ENCODE data around the gene VEPH1. TPM values are rescaled to one million over a fixed set of nuclear protein-coding genes. Genes with fewer than 3 reads are reported as not detected.

The VEPH1 gene
- polyA plus RNA-seq, 4 donors = 49.1 to 60.4 (median 53.8) TPM

DNA sequence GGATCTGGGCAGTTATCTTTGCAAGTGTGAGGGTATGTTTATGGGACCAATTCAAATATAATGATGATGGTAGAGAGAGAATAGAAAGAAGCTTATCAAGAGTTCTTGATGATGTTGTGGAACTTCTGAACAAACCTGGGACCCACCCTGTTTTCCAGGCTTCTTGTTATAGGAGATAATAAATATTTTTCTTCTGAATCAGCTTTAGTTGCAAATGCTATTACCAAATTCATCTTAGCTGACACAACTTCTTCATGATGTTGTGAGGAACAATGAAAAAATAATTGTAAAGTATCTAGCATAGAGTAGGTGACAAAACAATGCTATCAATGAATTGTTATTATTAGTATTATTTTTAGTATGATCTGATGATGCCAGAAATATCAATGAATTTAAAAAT is 110.1 kb downstream of the VEPH1 start:
- no peak for DNase-seq (ENCODE audit: low read depth in 4 of 4, low spot score in 2 of 4)

DNA sequence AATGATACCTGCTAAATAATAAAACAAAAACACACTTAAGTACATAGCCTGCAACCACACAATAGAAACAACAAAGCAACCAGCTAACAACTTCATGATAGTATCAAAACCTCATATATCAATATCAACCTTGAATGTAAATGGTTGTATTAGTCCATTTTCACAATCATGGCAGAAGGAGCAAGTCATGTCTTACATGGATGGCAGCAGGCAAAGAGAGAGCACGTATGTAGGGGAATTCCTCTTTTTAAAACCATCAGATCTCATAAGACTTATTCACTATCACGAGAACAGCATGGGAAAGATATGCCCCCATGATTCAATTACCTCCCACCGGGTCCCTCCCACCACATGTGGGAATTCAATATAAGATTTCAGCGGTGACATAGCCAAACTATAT is 111.1 kb downstream of the VEPH1 start:
- no peak for DNase-seq (ENCODE audit: low read depth in 4 of 4, low spot score in 2 of 4)

DNA sequence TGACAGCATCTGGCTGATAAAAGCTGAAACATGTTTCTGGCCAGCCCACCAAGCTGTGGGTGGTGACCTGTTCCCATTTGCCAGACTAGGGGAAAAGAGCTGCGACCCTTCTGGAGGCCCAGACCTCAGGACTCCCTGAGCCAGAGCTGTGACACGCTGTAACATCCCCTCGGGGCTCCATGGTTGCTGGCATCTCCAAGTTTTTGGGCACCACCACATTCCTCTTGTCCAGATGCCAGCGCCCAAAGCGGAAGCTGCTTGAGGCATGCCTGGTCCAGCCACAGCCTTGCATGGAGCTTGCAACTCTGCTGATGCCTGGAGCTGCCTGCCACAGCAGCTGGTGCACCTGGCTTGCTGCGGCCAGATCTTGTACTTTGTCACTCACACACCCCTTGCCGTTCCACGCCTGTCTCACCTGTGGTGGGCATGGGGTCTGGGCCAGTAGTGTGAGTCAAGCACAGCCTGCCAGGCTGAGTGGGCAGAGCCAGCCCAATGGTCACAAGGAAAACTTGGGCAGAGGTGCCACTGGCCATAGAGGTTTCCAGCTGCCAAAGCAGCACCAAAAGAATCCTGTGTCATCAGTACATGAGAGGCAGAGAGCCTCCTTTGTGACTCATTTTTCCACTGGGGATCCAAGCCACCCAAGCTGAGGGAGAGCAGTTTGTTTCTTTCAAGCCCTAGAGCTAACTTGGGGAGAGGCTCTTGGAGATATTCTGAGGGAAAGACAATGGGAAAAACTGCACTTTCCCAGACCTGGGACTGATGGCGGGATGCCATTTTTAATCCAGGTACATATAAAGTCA is 112.3 kb downstream of the VEPH1 start:
- DNase-seq (ENCODE audit: low read depth in 4 of 4, low spot score in 2 of 4) = no peak

DNA sequence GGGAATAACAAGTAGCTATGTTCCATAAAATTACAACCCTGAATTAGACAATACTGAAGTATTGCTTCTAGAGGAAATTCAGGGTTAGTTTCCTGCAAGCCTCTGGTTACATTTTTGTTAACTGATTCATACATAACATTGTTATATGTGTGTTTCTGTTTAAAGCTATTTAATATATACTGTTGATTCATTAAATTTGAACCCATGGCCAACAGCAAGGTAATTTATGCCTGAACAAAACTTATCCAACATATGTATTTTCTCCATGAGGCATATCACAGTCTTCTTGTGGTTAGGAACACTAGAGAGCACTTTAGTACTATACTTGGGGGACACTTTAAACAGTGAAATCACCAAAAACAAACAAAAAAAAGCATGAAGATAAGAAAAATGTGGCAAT is 114.2 kb downstream of the VEPH1 start:
- no peak for DNase-seq (ENCODE audit: low read depth in 4 of 4, low spot score in 2 of 4)

DNA sequence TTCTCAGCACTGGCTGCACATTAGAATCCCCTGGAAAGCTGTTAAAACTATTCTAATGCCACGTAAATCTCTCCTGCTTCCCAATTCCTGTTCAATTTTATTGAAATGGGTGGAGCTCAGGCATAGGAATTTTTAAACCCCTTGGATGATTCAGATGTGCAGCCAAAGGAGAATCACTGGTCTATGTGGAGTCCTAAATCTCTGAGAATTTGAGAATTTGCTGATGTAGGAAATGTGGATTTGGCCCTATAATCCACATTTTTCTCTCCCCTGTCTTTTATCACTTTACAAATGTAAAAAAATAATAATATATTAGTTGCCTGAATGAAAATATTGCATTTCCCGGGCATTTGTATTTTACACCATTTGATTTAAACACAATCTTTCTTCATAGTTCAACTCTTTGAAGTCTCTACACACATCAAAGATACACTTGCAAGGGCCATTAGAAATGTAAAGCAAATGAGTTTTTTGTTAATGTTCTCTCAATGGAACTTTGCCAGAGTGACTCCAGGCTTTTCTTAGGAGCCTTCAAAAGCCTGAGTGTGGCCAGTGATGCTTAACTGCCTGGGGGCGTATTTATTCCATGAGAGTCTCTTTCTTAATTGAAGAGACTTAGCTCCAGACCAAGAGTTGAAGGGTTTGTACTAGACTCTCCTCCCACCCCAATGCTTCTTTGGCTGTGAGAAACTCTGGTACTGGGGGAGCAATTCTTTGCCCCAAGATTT is 115.3 kb downstream of the VEPH1 start:
- DNase-seq (ENCODE audit: low read depth in 4 of 4, low spot score in 2 of 4) = peak in 1 of 4 donors; percentile 32

DNA sequence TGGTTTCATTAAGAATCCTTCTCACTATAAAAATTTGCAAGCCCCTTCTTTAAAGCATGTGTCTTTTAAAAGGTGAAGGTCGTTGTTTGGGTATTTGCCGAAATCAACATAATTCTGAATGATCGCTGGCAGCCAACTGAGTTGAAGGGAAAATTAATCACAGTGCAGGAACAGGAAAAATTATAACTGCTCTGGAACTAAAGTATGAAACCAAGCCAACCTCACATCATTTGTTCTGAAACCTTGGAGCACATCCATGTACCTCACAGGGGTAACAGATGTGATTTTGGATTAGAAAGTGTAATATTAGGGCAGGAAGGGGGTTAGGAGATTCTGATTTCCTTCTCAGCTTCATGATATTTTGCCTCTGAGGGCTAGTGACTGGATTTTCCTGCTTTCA is 118.7 kb downstream of the VEPH1 start:
- no peak for DNase-seq (ENCODE audit: low read depth in 4 of 4, low spot score in 2 of 4)

DNA sequence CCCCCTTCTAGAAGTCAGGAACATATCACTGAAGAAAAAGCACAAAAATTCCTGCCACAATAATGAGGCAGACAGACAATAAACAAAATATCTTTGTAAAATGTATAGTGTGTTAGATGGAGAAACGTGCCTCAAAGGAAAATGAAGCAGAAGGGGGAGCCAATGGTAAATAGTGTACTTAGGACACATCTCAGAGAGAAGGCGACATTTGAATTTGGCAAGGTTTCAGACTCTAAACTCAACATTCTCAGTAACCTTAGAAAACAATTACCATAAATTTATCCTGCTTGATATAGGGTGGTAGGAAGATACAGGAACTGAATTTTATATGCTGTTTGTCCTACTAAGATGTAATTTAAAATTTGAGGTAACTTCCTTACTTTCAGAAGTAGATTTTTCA is 119.2 kb downstream of the VEPH1 start:
- DNase-seq (ENCODE audit: low read depth in 4 of 4, low spot score in 2 of 4) = no peak

DNA sequence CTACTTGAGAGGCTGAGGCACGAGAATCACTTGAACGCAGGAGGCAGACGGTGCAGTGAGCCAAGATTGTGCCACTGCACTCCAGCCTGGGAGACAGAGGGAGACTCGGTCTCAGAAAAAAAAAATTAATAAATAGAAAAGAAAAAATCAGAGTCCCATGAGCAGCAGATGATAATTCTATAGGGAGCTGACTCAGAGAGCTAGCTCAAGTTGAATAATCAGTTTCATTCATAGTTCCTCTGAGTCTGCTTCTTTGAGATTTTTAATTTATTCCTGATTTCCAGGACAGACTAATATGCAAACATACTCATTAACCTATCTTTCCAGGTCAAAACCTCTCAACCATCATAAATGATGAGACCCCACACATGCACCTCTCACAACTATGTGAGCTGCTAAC is 121.6 kb downstream of the VEPH1 start:
- DNase-seq (ENCODE audit: low read depth in 4 of 4, low spot score in 2 of 4) = no peak

DNA sequence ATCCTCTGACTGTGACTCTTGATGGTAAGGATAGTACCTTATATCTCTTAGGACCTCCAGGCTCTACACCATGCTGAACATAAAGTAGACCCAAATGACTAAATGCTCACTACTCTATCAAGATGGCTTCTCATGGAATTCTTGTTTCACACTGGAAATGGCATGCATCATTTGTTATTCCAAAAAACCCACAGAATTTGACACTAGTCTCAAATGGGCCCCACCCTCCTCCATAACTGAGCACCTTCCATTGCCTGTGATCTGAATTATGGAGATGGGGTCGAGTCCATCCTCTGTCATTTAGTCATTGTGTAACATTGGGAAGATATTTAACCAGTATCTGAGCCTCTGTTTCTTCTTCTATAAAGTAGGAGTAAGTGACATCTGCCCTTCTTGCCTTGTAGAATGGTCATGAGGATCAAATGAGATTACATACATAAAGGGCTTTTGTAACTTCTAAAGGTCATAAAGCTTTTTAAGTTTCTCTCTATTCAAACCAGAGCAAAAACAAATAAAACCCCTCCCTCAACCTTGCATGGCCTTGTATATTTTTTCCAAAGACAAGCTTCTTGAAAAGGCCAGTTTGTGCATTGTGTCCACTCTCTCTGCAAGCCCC is 123.6 kb downstream of the VEPH1 start:
- no peak for DNase-seq (ENCODE audit: low read depth in 4 of 4, low spot score in 2 of 4)

DNA sequence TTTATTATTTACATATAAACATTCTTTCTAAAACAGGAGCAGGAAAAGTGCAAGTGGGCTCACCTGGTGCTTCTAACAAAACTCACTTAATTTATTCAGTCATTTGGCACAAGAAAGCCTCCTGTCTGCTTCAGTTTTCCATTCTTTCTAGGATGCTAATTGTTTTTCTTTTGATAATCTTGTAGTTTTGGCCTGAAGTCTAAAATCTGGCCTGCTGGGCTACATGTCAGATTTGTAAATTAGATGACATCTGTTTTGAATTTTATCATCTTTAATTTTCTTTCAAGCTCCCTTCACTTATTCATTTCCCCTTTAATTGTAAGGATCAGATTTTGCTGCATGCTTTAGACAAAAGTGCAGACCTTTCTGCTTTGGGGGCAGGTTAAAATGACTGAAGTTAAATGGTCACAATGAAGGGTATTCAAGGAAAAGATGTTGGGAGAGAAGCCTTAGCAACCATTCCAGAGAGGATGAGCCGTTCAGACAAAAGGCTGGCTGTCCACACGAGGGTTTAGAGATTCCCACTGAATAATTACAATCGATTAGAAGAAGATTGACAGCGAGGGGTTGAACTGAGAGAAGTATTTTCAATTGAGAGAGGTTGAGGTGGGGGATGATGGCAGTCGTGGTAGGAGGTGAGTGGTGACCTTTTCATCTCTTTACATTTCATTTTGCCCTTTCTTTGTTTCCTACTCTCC is 126.5 kb downstream of the VEPH1 start:
- DNase-seq (ENCODE audit: low read depth in 4 of 4, low spot score in 2 of 4) = no peak

DNA sequence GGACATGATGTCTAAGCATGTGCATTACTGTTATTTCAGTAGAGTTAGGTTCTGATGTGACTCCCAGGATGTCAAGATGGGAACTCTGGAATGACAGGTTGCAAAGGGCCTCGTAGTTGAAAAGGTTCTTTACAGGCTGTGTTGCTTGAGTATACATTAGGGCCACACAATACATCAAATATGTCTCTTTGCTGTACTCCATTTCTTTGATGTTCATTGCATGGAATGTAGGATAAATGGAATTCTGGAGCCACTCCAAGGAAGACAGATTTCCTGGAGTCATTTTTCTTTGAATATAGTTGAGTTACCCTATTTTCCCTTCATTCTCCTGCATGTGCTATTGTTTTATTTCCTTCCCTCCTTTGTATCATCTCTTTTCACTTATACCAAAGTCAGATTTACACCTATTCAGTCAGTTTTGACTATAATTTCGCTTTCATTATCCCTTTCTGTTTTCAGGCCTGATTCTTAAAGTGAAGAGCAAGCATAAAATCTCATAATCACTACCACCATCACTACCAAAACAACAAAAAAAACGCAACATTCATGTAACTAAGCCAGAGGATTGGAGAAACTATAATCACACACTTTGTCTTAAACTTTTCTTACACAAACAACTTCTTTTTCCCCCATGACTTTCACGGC is 127.8 kb downstream of the VEPH1 start:
- DNase-seq (ENCODE audit: low read depth in 4 of 4, low spot score in 2 of 4) = no peak

DNA sequence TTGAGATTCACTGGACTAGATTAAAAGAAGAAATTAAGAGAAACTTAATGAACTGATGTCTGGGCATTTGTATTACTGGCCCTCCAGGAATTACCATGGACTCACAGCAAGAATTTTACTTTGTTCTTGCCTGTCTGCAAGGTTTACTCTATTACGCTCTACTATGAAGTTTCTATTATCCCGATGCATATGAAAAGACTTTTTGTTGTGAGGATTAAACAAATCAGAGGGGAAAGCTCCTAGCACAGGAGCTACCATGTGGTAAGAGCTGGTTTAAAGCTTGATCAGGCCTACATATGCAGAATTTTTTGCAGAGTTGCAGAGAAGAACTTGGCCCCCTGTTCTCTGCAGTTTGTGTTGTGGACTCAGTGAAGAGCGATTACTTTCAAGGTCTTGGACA is 128.3 kb downstream of the VEPH1 start:
- no peak for DNase-seq (ENCODE audit: low read depth in 4 of 4, low spot score in 2 of 4)

DNA sequence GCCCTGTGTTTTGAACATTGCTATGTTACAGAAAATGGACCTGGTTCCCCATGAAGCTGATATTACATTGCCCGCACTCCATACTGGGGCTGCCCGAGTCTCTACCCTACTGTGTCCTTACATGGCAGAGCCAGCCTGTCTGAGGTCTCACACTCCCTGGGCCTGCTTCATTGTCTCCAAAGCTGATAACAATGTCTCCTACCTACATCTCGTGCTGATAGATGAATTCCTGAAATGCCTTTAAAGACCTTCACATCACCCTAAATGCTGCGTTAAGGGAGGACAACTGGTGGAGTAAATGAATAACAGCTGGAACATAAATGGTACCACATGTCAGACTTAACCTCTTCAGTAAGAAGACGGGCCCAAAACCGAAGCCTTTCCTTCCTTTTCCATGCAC is 129.4 kb downstream of the VEPH1 start:
- DNase-seq (ENCODE audit: low read depth in 4 of 4, low spot score in 2 of 4) = no peak

DNA sequence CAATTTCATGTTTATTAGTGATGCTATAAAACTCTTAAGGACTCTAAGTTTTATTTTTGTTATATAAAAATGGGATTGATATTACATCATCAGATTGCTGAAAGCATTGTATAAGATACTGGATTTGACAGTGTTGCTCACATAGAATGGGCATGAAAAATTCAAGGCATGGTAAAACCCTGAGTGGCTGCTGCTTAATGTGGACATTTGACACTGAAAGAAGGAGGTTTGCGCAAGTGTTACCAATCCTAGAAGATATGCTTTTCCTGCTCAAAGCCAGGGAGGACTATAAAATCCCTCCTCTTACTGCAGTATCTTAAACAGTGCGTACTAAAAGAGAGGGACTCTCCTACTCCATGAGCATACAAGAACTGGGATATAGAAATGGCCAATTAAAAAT is 132.3 kb downstream of the VEPH1 start:
- DNase-seq (ENCODE audit: low read depth in 4 of 4, low spot score in 2 of 4) = no peak

DNA sequence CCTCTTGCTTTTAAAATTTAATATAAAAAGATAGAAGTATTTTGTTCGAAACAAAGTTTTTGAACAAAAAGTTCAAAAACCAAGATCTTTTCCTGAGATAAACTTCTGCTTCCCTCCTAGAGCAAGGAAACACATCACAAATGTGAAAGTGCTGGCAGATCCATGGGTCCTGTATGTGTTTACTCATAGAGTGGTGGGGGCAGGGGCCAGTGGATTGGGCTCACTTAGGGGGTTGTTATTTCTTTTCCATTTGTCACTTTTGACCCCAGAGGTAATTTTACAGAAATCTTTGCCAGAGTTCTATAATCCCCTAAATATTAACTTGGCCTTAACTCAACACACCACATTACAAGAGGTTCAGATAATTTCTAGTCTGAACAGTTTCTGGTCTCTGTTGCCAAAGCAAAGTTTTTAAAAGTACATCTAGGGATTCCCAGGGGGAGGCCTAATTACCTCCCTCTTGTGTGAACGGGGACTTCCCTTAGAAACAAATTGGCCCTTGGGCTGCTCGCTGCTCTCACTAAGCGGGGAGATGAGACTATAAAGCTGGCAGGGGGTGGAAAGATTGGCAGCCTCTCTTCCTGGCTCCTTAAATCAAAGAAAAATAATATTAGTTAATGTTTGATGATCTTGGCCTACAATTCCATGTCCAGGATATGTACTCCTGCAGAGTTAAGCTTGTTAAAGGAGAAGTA is 133.3 kb downstream of the VEPH1 start:
- no peak for DNase-seq (ENCODE audit: low read depth in 4 of 4, low spot score in 2 of 4)

DNA sequence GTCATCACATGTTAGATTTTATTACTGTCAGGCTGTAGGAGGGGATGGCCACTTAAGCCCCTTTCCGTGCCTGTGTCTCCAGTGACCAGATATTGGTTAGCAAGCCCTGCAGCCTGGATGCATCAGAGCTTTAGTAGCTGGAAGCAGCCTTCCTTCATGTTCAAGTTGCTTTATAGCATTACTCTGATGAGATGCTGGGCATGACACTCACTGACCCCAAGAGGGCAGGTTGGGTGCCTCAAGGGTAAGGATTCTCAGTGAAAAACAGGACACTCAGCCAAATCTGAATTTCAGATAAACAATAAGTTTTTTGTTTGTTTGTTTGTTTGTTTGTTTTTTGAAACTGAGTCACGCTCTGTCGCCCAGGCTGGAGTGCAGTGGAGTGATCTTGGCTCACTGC is 135.0 kb downstream of the VEPH1 start:
- no peak for DNase-seq (ENCODE audit: low read depth in 4 of 4, low spot score in 2 of 4)

DNA sequence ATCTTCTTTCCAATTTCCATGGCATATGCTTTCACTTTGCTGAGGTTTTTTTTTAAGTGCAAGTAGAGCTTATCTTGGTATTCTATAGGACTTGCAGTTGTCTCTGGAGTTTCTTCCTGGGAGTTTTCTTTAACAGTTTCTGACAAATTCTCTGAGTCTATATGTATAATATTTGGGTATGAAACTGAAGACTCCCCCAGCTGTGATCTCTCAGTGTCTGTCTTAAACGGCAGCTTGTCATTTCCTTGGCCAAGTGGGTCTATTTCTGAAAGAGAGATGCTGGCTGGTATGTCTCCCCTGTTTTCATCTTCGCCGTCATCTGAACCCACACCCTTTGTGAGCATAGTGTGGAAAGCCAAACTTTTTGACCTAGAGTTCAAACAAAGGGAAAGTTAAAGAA is 139.8 kb downstream of the VEPH1 start:
- no peak for DNase-seq (ENCODE audit: low read depth in 4 of 4, low spot score in 2 of 4)

DNA sequence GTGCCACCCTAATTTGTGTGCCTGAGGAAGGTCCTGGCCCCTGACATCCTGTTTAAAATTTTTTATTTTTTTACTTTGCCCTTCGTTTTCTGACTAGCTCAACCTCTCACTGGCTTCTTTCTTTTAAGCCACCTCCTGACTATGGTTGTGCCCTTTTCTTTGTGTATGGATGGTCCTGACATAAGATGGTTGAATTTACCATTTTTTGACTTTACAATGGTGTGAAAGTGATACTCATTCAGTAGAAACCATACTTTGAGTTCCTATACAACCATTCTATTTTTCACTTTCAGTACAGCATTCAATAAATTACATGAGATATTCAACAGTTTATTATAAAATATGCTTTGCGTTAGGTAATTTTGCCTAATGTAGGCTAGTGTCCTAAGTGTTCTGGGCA is 140.9 kb downstream of the VEPH1 start:
- DNase-seq (ENCODE audit: low read depth in 4 of 4, low spot score in 2 of 4) = no peak

DNA sequence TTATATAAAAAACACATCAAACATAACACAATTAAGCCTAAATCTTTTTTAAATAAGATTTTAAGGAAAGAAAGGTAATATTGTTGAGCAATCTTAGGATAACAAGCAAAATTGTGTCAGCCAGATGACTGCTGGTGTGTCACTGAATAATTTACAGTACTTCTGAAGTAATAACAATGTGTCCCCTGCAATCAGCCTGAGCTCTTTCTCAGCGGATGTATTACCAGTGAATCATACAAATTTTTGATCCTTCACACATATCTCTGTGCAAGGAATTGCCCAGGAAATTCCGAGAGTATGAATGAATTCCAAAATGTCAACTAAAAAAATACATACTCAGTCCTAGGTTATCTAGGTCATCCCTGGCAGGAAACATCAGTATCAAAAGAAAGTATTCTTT is 143.2 kb downstream of the VEPH1 start:
- DNase-seq (ENCODE audit: low read depth in 4 of 4, low spot score in 2 of 4) = no peak

DNA sequence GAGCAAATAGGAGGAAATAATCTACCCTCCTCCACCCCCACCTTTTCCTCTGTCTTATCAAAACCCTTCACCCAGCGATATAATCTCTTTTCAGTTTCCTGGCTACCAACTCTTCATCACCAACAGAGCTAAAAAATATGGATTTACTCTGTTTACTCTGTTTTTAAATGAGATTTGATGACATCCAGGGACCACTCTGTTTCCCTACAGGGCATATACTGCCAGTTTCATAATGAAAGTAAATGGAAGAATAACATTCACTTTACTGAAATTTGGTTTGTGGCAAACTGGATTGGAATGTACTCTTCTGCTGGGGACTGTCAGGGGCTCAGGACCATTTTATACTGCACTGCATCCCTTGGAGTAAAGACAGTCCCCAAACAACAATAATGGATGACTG is 146.7 kb downstream of the VEPH1 start:
- DNase-seq (ENCODE audit: low read depth in 4 of 4, low spot score in 2 of 4) = no peak

Measured in left renal cortex interstitium (tissue), 4 donors.